Suppressor macrophage treated with lipopolysaccharide for 1 hour (primary cell): ENCODE data around the gene ZEB2.

Source experiments
- DNase-seq, 3 donors: peaks; one replicate each; pipeline ENCODE4 v3.0.0-alpha.2; 2020 to 2022

The ZEB2 gene

DNA sequence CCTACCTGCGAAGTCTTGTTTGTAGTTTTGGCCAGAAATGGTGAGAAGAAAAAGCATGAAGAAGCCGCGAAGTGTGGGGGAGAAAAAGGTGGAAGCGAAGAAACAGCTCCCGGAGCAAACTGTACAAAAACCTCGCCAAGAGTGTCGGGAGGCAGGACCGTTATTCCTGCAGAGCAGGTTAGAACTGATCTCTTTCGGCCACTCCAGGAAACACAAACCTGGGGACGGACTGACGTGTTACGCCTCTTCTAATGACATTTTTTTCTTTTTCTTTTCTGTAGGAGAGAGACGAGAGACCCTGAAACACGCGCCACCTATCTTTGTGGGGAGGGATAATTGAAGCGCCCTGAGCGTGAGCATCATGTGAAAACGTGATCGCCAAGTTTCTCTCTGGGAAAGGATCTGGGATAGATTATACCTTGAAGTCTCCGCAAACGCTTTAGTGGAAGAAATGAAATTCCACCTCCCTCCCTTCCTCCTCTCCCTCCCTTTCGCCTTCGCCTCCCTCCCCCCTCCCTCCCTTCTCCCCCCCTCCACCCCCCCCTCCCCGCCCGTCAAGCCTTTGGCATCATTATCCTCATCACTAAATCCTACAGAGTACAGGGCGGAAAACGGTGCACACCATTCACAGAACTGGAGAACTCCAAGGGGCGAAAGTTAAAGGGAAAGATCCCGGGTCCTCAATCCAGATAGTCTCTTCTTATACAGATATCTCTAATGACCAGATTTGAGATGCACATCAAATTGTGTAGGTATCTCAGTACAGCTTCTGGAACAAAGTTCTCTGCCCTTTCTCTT is at the start of gene ZEB2:
ZEB2 (minus strand) TSS at position 186 of the 798 bp plus-strand sequence. CDS start 2,769 bp downstream, outside the sequence.
- peak; percentile 72 to 80 (median 77) for DNase-seq

DNA sequence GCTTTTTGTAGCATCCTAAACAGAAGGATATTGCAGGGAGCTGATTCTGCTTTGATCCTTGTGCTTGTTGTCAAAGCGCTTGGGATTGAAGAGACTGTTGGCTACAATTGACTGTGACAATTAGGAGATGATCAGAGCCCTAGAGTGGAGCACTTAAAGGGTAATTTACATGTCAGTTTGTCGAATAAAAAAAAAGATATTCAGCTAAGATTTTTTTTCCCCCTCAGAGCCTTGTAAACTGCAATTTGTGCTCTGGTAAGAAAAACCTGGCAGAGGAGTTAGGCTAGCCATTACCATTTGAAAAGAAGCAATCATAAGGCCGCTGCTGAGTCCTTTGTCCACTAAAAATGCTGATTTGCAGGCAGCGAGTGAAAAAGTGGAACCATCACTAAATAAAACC is 47.8 kb upstream of the ZEB2 start:
- no peak for DNase-seq

DNA sequence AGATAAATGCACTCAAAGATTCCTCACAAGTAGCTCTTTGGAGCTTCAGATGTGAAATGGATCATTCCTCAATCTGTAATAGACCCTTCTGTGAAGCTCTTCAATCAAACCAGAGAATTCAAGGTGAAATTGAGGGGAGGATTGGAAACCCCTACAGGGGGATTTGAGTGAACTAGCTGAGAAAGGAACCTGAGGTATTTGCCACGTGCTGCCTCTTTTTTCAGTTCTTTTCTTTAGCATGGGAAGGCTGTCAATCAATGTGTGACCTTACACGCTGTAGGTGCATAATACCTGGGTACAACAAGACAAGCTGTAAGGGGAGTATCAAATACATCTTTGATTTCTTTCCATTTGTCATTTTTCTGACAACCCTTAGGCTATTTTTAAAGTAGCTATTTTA is 46.5 kb upstream of the ZEB2 start:
- no peak for DNase-seq

DNA sequence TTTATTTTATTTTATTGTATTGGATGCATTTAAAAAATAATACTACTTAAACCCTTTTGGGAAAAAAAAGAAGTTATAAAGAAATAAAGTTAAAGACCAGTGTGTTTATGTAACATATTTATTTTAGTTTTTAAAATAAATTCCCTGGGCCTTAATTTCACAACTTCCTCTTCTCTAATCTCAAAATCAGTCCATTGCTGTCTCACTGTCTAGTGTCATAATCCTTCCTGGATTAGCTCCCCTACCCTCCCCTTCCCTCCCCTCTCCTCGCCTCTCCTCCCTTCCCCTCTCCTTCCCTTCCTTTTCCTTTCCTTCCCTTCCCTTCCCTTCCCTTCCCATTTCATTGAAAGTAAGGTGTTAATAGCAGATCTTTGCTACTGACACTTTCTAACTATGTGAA is 40.3 kb upstream of the ZEB2 start:
- DNase-seq, result peak in 1 of 3 donors; percentile 38

DNA sequence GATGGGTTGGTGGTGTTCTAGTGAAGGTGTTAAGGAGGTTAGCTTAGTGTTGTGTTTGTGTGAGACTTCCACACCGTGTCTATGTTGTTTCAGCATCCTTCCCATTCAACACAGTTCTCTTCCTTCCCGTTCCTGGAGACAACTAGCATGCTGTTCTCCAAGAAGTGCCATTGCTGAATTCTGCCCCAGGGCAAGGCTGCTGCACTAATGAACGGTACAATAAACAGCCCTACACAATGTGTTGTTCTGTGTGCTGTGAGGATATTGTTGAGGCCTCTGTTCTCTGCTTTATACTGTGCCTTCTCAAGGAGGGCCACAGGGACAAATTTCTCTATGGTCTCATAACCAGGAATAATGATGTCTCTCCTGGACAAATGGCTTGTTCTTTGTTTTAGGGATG is 39.8 kb upstream of the ZEB2 start:
- no peak for DNase-seq

DNA sequence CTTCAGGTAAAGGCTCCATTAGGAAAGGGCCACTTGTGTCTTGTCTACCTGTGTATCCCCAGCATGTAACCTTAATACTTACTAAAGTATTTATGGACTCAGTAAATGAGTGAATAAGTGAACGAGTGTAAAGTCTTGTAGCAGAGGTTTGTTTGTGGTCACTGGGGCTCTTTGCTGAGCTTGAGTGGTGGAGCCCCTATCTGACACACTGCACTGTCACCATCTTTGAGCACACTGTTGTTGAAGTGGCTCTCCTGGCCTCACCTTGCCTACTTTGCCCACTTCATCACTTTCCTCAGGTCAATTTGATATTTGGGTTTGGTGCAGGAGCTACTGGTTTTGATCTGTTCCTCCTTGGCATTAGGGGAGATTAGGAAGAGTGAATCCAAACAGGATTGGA is 39.3 kb upstream of the ZEB2 start:
- no peak for DNase-seq

DNA sequence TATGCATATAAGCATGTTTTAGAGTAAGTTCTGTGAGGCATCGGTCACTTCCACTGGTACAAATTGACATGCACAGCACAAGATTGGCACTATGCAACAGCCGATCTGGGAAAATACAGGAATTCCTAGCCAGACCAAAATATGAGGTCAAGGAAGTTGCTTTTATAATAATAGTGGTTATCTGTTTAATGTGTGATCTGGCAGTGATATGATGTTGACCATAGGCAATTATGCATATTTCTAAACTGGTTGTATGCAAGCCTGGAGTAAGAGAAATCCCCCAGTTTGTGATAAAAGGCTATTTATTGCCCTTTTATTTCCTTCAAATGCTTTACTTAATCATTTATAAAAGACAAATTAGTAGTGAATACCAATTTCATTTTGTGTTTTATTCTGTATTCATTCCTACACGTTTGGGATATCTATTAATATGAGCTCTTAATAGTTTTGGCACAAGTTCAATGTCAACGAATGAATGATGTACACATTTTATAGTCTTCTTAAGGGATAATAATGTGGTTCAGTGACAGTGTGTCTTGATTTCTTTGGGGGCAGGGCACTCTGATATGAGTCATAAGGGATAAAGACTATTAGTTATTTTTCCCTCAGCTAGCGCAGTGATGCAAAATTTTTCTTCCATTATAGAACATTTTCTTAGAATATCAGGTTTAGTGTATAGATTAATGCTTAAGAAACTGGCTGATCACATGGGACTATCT is 34.7 kb upstream of the ZEB2 start:
- DNase-seq, result no peak

DNA sequence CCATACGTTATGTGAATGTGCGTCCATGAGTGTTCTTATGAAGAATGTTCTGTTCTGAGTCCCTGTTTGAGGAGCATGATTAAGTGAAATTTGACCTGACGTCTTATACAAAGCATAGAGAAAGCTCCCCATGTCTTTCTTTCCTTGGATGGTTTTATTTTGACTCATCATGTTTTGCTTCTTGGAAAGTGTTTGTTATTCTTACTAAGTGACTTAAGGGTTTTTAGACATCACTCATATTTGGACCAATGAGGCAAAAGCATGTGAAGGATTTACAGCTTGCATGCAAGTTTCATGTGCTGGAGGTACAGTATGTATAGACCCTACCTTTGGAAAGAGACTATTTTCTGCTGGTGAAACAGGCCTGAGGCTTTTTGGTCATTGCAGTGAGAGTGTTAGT is 33.5 kb upstream of the ZEB2 start:
- DNase-seq, result no peak

DNA sequence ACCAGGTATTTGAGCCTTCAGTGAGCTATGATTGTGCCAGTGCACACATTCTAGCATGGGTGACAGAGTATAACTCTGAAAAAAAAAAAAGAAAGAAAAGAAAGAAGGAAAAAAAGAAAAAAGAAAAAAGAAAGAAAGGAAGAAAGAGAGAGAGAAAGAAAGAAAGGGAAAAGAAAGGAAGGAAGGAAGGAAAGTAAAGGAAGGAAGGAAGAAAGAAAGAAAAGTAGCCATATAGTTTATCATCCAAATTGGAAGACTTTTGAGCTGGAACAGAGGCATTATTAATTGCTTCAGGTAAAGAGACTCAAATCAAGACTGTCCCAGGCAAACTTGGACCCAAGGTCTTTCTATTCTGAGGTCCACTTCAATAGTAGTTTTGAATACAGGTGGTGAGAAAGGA is 32.9 kb upstream of the ZEB2 start:
- DNase-seq, result no peak

DNA sequence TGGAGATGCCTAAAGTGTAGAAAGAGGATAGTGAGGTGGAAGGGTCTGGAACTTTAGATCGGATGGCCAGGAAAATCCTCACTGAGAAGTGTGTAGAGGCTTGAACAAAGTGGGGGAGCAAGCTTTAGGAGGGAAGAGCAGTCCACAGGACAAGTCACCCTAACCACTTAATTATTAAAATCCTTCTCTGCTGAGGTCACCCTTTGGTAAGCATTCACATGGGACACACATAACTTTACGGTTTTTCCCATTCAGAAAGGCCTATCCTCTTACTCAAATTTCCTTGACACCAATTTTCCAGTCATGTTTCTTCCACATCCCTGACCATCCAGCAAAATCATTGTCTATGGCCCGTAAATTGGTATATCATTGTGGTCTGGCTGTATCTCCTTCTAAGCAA is 31.0 kb upstream of the ZEB2 start:
- no peak for DNase-seq

DNA sequence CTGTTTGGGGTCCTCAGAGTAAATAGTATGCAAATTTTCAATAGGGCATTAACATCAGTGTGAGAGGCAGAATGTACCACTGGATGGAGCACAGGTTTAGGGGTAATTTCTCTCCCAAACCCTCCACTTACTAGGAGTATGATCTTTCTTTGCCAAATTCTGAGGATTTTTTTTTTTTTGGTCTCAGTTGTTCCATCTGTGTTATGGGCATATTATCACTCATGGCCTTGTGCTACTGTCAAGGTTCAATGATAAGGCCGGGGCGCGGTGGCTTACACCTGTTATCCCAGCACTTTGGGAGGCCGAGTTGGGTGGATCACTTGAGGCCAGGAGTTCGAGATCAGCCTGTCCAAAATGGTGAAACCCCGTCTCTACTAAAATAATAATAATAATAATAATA is 30.2 kb upstream of the ZEB2 start:
- no peak for DNase-seq

DNA sequence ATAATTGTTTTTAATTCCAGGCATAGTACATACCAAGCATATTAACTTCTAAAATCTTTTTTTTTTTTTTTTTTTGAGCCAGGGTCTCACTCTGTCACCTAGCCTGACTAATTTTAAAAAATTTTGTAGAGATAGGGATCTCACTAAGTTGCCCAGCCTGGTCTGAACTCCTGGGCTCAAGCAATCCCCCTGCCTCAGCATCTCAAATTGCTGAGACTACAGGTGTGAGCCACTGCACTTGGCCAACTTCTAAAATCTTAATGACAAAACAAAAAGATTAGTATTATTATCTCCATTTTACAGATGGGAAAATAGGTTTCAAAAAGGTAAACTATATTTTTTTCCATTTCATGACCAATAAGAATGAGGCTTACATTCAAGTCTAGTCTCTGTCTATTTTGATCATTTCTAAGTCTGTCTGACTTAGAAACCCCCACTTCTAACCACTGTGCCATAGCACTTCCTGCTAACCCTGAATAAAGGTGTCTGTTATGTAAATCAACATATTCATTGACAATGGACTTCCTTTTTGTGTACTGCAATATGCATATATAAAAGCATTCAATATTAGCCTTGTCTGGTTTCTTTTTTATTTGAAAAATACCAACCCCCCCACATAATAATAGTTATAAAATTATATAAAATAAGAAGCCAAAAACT is 28.7 kb upstream of the ZEB2 start:
- peak in 1 of 3 donors; percentile 25 for DNase-seq

DNA sequence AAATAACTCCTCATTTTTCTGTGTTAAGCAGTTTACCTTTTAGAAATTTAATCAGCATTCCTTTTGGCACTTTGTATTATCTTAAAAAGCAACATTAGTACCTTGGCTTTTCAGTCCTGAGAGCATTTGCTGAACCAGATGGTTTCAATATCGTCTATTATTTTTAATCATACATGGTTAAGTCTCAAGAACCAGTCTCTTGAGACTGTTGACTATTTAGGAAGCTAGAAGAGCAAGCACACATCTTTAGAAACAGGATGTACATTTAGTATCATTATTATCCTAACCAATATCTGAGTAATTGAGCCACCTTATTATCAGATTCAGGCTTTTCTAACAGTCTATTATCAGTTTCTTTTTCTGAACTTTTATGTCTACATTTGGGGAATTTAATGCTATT is 28.2 kb upstream of the ZEB2 start:
- DNase-seq, result no peak

DNA sequence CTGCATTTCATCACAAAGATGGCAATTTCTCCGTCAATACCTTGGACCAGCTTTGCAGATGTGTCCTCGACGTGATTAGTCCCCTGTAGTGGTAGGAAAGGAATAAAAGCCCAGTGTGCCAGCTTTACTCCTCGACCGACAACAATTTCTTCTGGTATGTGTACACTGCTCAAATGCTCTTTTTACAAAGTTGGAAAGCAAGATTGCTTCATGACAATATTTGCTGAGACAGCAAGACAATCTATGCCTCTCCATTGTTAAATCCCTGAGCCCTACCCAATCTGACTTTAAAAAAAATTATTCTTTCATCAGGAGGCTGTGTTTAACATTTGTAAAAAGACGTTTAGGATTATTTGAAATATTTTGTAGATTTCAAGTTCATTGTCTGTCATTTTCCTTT is 27.6 kb upstream of the ZEB2 start:
- DNase-seq, result no peak

DNA sequence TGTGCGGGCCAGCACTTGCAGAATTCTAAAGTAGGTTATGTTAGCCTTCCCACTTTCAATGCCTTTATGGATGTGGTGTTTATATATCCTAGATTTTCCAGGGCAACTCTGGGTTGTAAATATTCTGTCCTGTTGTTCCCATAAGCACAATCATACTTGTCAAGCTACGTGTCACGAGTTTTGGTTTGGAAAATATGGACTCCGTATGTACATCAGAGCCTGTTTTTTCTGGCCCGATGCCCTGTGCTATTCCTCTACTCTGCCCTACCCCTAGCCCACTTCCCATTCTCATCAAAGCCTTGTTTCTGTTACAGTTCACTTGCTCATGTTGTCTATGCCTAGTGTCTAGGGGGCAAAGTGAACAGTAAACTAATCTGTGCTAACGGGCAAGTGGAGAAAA is 27.0 kb upstream of the ZEB2 start:
- peak in 1 of 3 donors; percentile 25 for DNase-seq

DNA sequence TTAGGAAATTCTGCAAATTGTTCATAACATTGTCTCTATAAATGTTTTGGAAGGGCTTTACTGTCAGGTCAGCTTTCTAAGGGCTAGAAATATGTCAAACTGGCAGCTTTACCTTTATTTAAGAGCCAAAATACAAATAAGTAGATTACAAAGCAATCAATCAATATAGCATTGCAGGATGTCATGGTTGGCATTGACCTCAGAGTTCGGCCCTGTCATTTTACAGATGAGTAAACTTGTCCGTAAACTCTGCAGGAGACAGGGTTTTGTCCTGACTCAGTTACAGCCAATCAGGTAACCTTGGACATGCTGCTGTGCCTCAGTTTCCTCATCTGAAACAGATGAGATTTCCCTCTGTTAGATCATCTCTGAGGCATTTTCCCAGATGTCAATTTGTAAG is 25.9 kb upstream of the ZEB2 start:
- no peak for DNase-seq

DNA sequence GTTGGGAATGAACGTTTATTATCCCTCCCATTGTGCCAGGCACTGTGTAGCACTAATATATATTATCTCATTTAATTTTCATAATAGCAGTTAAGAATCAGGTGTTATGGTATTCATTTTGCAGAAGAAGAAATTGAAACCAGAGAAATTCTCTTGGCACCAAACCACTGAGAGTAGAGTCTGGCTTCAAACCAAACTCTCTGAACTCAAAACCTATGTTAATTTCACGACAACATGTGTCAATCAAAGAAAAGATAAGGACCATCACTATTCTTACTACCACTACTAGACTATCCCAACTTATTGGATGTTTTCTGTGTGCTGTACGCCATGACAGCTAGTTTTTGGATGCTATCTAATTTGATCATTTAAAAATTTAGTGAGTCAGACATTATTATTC is 24.1 kb upstream of the ZEB2 start:
- no peak for DNase-seq

DNA sequence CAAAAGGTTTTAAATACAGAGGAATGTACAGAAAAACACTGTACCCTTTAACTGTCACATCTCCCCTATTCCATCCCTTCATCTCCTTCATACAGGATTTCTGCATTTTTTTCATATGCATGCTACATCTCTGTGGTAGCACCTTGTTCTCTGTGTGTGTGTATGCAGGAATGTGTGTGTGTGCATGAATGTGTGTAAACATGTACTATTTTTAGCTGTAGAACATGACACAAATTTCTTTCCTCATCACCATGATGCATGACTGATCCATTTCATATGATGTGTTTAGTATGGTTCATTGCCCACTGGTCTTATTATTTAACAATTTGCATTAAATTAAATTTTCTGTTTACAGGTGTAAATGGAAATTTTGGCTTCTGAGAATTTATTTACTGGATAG is 21.5 kb upstream of the ZEB2 start:
- no peak for DNase-seq

DNA sequence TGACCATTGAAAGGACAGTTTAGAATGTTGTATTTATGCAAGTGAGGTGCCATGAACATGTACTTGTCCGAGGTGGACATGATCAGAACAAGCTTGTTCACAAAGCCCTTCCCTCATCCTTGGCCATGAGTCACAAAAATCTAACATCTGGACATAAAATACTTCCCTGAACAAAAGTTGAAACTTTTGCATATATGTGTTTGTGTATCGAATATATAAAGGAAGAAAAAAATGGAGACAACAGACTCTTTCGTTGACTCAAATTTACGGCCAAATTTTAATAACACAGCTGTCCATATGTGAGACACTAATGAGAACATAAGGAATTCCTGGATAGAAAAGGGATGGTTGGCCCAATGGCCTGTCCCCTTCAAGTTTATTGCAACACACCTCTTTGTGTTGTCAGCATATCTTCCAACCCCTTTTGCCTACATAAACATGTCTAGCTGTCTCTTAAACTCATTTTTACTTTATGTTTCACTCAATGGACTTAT is 19.4 kb upstream of the ZEB2 start:
- DNase-seq, result no peak

DNA sequence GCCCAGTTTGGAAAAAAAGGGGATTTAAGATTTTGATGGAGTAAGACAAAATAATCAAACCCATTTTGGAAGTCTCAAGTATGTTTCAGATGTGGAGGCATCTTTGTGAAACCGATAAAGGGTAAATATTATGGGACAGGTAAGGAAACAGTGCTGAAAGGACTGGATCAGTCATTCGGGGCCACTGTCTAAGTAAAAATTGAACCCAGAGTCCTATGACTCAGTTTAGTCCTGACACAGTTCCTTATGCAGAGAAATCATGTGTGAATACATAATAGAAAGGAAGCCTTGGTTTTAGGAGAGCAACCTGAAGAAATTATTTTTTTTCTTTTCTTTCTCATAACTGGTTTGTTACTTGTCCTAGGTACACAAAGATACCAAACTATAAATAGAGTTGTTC is 15.4 kb upstream of the ZEB2 start:
- DNase-seq, result peak in 2 of 3 donors; percentile 20 to 33

DNA sequence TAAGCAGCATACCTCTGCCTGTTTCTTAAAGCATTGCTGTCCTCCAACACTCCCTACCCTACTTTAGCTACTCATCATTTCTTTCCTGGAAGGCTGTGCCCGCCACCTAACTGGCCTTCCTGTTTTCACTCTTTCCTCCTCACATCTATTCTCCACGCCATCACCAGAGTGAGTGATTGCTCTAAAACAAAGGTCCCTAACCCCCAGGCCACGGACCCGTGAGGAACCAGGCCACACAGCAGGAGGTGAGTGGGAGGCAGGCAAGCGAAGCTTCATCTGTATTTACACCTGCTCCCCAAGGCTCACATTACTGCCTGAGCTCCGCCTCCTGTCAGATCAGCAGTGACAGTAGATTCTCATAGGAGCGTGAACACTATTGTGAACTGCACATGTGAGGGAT is 13.3 kb upstream of the ZEB2 start:
- no peak for DNase-seq

DNA sequence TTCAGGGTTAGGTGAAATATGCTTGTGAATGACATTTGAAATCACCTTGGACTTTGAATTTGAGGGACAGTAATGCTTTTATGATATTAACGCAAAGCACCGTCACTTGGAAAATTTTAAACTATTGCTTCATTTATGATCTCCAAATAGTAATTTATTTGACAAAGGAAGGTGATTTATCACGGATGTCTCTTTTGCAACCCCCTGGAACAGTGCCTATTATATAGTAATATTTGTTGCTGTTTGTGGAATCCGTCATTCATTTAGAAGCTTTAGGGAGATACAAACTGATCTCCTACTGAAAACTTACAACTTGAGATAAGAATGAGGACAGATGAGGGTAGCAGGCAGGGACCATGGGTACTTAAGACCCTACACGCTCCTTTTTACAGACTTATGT is 10.7 kb upstream of the ZEB2 start:
- DNase-seq, result peak in 1 of 3 donors; percentile 27

DNA sequence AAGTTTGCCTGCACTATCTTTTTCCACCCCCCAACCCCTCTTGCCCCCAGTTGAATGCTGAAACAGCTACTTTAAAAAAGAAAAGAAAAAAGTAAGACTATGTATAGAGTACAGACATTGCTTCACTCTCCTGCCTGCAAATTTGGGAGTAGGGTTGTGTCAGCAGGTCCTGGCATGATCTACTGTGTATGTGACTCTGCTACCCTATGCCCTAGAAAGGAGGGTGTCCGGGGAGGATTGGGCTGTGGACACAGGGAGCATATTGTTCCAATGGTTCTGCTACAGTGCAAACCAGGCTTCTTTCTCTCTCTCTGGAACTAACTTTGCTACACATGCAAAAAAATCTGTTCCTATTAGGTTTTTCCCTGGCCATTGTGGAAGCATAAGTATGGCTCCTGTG is 9.9 kb upstream of the ZEB2 start:
- DNase-seq, result no peak

DNA sequence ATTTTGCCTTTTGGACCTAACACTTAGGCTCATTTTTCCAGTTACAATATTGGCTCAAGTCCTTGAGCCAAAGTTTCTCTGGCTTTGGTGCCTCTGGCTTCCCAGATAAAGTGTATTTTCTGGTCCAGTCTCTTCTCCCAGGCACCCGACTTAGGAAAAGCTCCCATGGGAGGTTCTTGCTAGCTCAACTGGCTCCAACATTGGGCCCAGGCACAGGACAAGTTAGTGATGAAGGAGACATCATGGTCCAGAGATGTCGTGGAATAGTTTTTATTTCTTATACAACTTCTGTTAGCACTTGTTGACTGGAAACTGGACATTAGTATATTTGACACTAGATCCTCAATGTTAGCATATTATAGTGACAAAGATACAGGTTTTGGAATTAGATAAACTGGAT is 8.2 kb upstream of the ZEB2 start:
- no peak for DNase-seq
